LNCaP clone FGC (cell line): Measurements from ENCODE around the gene ICOS.
"Not testable (repeated sequence)": the region's sequence is repeated elsewhere in the genome, so short reads cannot be mapped to it uniquely, and the experiment has no call there.

Experiments
- DNase-seq: peaks from one replicate; pipeline ENCODE4 v3.0.0-alpha.2; 2011; ENCODE audit warnings: low read depth
- H3K4me3 ChIP-seq: 2 replicates; pipeline ENCODE4 v1.5.1; 2011; ENCODE audit warnings: mild to moderate bottlenecking, low read depth, low read length, control low read depth
- TF ChIP-seq, protein P1 (sequence below): IDR thresholded peaks from 2 replicates; pipeline ENCODE4 v1.5.1; 2012; ENCODE audit warnings: mild to moderate bottlenecking; ENCODE audit not compliant: control insufficient read depth, insufficient read depth; ENCODE audit errors: extremely low read depth

ICOS gene

DNA sequence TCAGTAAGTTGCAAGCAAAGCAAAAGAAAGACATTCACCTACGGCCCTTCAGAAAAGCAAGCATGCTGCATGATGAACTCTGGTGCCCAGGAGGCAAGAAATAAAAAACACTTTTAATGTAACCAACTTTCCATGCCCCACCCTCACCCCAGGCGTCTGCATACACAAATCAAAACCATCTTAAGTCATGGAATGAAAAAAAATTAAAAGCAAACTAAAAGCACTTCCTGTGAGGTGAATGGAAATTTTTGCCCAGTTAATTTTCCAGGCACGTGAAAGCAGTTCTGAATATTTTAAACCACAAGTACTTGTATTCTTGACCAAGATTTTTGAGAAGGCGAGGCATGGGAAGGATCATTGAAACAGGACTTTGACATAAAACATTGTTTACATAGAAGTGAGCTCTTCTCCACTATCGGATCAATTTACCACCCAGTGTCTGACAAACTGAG, 2.5 kb upstream of the ICOS start:
- TF ChIP-seq, protein P1, sequence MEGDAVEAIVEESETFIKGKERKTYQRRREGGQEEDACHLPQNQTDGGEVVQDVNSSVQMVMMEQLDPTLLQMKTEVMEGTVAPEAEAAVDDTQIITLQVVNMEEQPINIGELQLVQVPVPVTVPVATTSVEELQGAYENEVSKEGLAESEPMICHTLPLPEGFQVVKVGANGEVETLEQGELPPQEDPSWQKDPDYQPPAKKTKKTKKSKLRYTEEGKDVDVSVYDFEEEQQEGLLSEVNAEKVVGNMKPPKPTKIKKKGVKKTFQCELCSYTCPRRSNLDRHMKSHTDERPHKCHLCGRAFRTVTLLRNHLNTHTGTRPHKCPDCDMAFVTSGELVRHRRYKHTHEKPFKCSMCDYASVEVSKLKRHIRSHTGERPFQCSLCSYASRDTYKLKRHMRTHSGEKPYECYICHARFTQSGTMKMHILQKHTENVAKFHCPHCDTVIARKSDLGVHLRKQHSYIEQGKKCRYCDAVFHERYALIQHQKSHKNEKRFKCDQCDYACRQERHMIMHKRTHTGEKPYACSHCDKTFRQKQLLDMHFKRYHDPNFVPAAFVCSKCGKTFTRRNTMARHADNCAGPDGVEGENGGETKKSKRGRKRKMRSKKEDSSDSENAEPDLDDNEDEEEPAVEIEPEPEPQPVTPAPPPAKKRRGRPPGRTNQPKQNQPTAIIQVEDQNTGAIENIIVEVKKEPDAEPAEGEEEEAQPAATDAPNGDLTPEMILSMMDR = no peak
- DNase-seq = no peak
- H3K4me3 ChIP-seq = no peak overlapping the region

DNA sequence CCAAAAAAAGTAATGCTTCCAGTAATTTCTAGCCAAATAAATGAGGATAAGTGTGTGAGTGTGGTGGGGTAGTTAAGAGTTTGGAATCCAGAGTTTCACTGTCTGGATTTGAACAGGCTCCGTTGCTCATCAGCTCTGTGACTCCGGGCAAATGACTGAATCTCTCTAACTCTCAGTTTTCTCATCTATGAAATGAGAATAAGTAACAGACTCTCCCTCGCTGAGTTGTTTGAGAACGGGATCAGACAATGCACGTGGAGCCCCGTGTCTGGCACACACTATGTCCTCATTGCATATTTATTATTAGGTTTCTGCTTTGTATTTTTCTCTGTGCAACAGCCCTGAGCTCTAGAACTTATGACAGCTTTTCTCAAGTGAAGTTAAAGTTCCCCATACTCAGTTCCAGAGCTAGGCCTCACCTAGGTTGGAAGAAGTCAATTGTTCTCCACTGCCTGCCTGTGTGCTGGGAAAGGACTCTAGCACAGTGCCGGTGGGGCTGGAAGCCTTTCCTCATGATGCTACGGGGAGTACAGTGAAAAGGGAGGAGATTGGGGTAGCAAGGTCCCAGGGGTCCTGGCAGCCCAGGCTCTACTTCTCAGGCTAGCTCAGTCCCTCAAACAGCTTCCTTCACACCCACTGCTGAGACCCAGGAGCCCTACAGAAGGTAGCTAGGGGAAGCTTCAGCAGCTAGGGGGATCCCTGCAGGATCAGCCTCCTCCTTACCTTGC, 1.7 kb upstream of the ICOS start:
- TF ChIP-seq, protein P1 = no peak
- no peak for DNase-seq
- no peak overlapping the region for H3K4me3 ChIP-seq

DNA sequence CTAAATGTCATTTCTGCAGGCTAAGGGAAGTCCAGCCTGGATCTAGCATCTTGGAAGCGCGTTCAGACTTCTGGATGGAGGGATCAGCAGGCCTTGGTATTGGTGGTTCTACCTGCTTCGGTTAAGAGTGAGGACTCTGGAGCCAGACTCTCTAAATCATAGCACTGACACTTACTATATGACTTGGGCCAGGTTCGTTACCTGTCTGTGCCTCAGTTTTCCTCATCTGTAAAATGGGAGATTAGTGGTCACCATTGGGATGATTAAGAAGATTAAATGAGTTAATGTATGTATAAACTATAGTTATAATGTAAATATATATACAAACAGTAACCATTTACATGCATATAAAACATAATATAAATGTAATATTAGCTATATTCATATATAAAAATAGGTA, 995 bp upstream of the ICOS start:
- TF ChIP-seq, protein P1 = no peak
- no peak overlapping the region for H3K4me3 ChIP-seq
- no peak for DNase-seq

DNA sequence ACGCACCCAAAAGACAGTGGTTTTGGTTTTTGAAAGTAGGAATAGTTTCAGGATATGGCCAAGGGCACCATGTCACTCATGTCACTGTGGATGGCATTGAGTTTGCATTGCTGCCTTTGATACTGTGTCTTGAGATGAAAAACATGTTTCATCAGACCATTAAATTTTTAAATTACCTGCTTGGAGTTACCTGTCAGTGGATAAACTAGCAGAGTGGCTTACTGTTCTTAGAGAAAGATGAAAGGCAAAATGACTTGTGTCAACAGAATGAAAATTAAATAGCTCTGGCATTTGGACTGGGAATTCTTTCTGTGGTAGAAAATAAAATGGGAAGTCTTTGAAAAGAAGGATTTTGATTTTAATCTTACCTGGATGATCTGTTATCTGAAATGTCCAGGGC, 386 bp downstream of the ICOS start:
- no peak for DNase-seq
- no peak overlapping the region for H3K4me3 ChIP-seq
- TF ChIP-seq, protein P1 = no peak

DNA sequence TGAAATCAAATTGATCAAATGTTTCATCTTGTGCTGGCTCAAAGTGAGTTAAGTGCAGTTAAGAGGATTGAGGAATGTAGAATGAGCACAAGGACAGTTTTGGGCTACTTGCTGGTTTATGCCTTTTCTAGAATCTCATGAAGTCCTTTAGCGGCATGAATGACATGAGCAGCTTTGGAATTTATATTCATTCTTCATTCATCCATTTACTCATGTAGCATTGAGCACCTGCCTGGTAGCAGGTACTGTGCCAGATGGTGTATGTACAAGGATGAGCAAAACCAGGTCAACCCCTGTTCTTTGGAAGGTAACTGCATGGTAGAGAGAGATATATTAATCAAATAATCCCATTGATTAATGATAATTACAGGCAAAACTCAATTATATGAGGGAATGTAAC, 1.2 kb downstream of the ICOS start:
- no peak overlapping the region for H3K4me3 ChIP-seq
- TF ChIP-seq, protein P1 = no peak
- DNase-seq = no peak

DNA sequence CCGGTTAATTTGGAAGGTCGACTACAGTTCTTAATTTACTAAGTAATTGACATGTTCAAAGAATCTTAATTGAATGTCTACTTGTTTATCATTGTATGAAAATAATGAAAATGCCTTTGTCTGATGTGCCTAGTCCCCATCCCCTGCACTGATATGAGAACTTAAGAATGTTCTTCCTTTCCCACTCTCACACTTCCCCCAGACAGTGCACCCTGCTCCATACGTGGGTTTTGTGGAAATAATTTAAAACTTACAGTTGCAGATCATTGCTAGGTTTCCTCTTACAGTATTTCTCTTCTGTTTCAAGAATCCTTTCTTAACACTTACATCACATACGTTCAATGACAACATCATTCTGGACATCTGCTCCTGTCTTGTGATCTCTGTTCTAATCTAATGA, 3.5 kb downstream of the ICOS start:
- TF ChIP-seq, protein P1 = no peak
- H3K4me3 ChIP-seq = no peak overlapping the region
- no peak for DNase-seq

DNA sequence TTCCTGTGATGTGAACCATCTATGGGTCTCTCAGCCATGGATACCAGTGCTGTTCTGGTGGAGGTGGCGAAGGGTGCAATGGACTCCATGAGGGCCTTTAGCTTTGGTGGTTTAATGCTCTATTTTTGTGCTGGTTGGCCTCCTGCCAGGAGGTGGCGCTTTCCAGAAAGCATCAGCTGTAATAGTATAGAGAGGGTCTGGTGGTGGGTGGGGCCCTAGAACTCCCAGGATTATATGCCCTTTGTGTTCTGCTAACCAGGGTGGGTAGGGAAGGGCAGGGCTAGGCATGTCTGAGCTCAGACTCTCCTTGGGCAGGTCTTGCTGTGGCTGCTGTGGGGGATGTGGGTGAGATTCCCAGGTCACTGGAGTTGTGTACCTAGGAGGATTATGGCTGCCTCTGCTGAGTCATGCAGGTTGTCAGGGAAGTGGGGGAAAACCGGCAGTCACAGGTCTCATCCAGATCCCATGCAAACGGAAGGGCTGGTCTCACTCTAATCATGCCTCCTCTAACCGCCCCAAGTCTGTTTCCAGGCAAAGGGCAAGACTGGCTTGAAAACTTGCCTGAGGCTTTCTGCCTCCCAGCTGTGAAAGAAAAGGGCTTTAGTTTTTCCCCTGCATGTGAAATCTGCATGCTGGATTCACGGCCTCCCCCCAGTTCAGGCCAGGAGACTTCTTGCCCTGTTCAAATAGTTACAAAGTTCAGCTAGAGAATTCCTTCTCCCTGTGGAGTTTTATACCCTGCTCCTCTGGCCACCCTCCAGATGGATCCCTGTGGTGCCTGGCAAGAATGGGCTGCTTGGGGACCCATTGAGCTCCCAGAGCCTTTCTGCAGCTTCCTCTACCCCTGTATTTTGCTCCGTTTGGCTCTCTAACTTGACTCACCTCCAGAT, 7.2 kb downstream of the ICOS start:
- not testable (repeated sequence) for DNase-seq, H3K4me3 ChIP-seq
